Uterus (tissue), 4 donors: Measurements from ENCODE around the gene KIAA1210. TPM values are rescaled to one million over a fixed set of nuclear protein-coding genes. Genes with fewer than 3 reads are reported as not detected.

Experiments used
- DNase-seq, 2 donors: peaks; one replicate each; pipeline ENCODE4 v3.0.0-alpha.2; 2019 to 2020
- H3K27ac ChIP-seq, 2 donors: fragments of 200-600 bp; sonication (generic); 1 replicate in 1 of 2; 2 replicates in 1 of 2; pipeline ENCODE4 v1.5.1; 2016 to 2018
- H3K27me3 ChIP-seq, 2 donors: fragments of 200-600 bp; sonication (generic); one replicate each; pipeline ENCODE4 v1.5.1; 2018 to 2019; ENCODE audit warnings: control low read depth in 1 of 2
- H3K36me3 ChIP-seq, 2 donors: fragments of 200-600 bp; sonication (generic); one replicate each; pipeline ENCODE4 v1.5.1; 2019; ENCODE audit warnings: control low read depth in 1 of 2
- H3K4me1 ChIP-seq, 2 donors: fragments of 200-600 bp; sonication (generic); one replicate each; pipeline ENCODE4 v1.5.1; 2018 to 2019; ENCODE audit warnings: control low read depth in 1 of 2
- H3K4me3 ChIP-seq, 2 donors: fragments of 200-600 bp; sonication (generic); 1 replicate in 1 of 2; 2 replicates in 1 of 2; pipeline ENCODE4 v1.5.1; 2018 to 2019; ENCODE audit warnings: mild to moderate bottlenecking in 1 of 2
- H3K9me3 ChIP-seq, 2 donors: fragments of 200-600 bp; sonication (generic); one replicate each; pipeline ENCODE4 v1.5.1; 2019; ENCODE audit warnings: control low read depth in 1 of 2
- POLR2A ChIP-seq, 2 donors: fragments of 450-650 bp; IDR thresholded peaks; one replicate each; pipeline ENCODE4 v1.6.1; 2016; ENCODE audit warnings: antibody characterized with exemption in 2 of 2, mild to moderate bottlenecking in 1 of 2, moderate library complexity in 1 of 2
- intact Hi-C: fragments of 100-400 bp; cut with DNase I; formaldehyde crosslinking; loops from one replicate; pipeline ENCODE4 v1.15.1; 2023; ENCODE audit warnings: low total_unique reads
- total RNA-seq, 4 donors: library from RNA; depleted of rRNA in 3 of 4; stranded (reverse); fragments of >200 nt in 3 of 4; gene quantifications; one replicate each; pipeline versions ENCODE4 v1.1.0 to v1.2.4, GENCODE V29; 2014 to 2023
- TF ChIP-seq, protein P1 (sequence below), 4 experiments: fragments of 200-600 bp in 2 of 4; fragments of 450-650 bp in 2 of 4; sonication (generic) in 2 of 4; IDR thresholded peaks; one replicate each; pipeline ENCODE4 v1.5.1; 2016 to 2019; ENCODE audit warnings: antibody characterized with exemption in 4 of 4, mild to moderate bottlenecking in 2 of 4, moderate library complexity in 1 of 4
- donor health status: DM: yes; HTN: yes; CAD: no.

The KIAA1210 gene
- total RNA-seq, 4 donors from 2014 or later = 6.7 TPM; not detected in 3

DNA sequence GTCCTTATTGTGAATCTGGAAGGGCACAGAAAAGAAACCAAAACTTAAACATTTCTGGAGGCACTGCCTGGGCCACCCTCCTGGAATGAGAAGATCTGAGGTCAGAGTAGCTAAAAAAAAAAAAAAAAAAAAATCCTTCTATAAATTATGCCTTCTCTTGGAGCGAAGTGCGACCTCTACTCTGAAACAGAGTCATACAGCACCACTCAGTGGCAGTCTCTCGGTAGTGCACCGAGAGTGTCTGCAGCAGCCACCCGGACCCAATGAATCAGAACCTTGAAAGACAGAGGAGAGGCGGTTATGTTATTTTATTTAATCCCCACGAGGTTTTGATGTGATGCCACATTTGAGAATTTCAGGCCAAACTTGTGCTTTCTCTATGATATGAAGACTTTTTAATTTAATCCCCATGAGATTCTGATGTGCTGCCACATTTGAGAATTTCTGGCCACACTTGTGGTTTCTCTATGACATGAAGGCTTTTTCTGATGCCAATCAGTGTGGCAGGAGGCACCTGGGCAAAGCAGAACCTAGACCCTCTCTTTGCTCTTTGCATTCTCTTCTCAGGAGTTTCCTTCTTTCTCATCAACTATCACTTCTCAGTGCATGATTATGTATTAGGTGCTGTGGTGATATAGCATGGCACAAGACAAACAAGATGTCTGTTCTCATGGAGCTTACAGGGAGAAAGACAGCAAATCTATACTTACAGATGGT is 60.4 kb downstream of the KIAA1210 start:
- no peak for TF ChIP-seq POLR2A (IDR thresholded peaks at IDR 0.05)
- TF ChIP-seq, protein P1, sequence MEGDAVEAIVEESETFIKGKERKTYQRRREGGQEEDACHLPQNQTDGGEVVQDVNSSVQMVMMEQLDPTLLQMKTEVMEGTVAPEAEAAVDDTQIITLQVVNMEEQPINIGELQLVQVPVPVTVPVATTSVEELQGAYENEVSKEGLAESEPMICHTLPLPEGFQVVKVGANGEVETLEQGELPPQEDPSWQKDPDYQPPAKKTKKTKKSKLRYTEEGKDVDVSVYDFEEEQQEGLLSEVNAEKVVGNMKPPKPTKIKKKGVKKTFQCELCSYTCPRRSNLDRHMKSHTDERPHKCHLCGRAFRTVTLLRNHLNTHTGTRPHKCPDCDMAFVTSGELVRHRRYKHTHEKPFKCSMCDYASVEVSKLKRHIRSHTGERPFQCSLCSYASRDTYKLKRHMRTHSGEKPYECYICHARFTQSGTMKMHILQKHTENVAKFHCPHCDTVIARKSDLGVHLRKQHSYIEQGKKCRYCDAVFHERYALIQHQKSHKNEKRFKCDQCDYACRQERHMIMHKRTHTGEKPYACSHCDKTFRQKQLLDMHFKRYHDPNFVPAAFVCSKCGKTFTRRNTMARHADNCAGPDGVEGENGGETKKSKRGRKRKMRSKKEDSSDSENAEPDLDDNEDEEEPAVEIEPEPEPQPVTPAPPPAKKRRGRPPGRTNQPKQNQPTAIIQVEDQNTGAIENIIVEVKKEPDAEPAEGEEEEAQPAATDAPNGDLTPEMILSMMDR (IDR thresholded peaks at IDR 0.05) = peak; percentile 47 to 70 (median 54)
- no peaks in the 10 kb centered on the region for H3K9me3 ChIP-seq
- DNase-seq = peak; percentile 55 to 67
- H3K27ac ChIP-seq = no peak overlapping the region
- no peak overlapping the region for H3K4me3 ChIP-seq
- intact Hi-C loops = no loop called here
- H3K36me3 ChIP-seq = no peaks in the 10 kb centered on the region
- H3K4me1 ChIP-seq = no peaks in the 10 kb centered on the region
- H3K27me3 ChIP-seq = no peaks in the 10 kb centered on the region

DNA sequence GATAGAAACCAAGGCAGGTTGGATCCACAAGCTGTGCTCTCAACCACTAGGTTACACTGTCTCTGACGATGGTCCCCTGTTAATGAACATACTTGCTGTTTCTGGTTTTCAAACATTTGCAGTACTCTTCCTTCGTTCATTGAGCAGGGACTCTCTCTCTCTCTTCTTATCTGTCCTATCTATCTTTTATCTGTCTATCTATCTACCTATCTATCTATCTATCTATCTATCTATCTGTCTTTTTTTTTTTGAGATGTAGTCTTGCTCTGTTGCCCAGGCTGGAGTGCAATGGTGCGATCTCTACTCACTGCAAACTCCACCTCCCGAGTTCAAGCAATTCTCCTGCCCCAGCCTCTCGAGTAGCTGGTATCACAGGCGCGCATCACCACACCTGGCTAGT is 64.2 kb downstream of the KIAA1210 start:
- no peak overlapping the region for H3K4me3 ChIP-seq
- no peak for DNase-seq
- no peak overlapping the region for H3K27ac ChIP-seq
- no peaks in the 10 kb centered on the region for H3K36me3 ChIP-seq
- H3K4me1 ChIP-seq = no peaks in the 10 kb centered on the region
- H3K27me3 ChIP-seq = no peaks in the 10 kb centered on the region
- intact Hi-C loops = no loop called here
- TF ChIP-seq, protein P1 (IDR thresholded peaks at IDR 0.05) = no peak
- no peak for TF ChIP-seq POLR2A (IDR thresholded peaks at IDR 0.05)
- no peaks in the 10 kb centered on the region for H3K9me3 ChIP-seq

DNA sequence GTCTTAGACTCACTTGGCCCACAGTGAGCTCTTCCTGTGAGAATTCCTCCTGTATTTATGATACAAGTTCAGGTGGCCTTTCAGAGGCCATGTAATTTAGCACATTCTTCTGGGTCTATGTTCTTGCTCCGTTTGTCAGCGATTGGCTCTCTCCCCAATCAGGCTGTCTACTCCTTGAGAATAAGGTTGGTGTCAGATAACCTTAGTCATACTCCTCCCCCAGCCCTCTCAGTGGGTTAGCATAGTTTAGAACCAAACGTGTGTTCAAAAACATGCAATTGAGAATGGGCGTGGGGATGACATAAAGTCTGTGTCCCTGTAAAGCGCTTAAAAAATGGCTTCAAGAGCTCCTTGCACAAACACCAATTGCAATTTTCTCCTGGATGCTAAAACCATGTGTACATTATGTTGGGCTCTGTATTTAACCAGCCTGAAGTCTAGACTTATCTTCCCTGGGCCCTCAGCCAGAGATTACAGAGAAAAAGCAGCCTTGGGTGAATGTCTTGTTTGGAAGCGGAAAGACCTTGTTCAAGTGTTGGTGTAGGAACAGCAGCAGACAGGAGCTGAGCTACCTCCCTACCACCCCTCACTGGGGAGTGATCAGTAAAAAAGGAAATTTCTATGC is 64.8 kb downstream of the KIAA1210 start:
- H3K27me3 ChIP-seq = no peaks in the 10 kb centered on the region
- H3K4me1 ChIP-seq = no peaks in the 10 kb centered on the region
- TF ChIP-seq, protein P1 (IDR thresholded peaks at IDR 0.05) = no peak
- H3K4me3 ChIP-seq = no peak overlapping the region
- no peaks in the 10 kb centered on the region for H3K36me3 ChIP-seq
- H3K27ac ChIP-seq = no peak overlapping the region
- H3K9me3 ChIP-seq = no peaks in the 10 kb centered on the region
- intact Hi-C loops = no loop called here
- no peak for DNase-seq

DNA sequence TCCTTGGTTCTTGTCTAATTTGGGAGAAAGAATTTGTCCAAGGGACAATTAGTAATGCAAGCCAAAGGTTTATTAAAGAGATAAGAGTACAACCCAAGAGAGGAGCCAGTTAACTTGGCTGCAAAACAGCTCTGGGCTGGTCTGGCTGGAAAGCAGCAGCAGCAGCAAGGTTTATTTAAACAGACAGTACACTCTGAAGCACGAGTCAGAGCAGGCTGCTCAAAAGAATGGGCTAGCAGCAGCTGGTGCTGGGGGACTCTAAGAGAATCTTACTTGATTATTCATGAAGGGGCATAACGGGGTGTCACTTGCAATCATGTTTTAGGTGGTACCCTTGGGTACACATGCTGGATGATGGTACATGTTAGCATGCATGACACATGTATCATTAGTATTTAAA is 71.9 kb downstream of the KIAA1210 start:
- H3K27me3 ChIP-seq = no peaks in the 10 kb centered on the region
- intact Hi-C loops = no loop called here
- H3K36me3 ChIP-seq = no peaks in the 10 kb centered on the region
- no peaks in the 10 kb centered on the region for H3K9me3 ChIP-seq
- no peaks in the 10 kb centered on the region for H3K4me1 ChIP-seq
- no peak for DNase-seq
- H3K4me3 ChIP-seq = no peak overlapping the region
- H3K27ac ChIP-seq = no peak overlapping the region
- TF ChIP-seq POLR2A (IDR thresholded peaks at IDR 0.05) = no peak
- TF ChIP-seq, protein P1 (IDR thresholded peaks at IDR 0.05) = no peak

DNA sequence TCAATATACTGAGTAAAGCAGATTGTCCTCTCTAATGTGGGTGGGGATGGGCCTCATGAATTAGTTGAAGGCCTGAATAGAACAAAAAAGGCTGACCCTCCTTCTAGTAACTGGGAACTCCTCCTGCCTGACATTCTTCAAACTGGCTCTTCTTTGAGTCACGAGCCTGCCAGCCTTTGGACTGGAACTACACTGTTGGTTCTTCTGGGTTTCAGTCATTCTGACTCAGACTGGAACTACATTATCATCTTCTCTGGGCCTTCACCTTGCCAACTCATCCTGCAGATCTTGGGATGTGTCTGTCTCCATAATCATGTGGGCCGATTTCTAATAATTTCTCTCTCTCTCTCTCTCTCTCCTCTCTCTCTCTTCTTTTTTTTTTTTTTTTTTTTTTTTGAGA is 81.7 kb downstream of the KIAA1210 start:
- Histone ChIP-seq H3K9me3 (no peaks in the 10 kb centered on the region), H3K36me3 (no peaks in the 10 kb centered on the region), H3K4me1 (no peaks in the 10 kb centered on the region), H3K27ac (no peak overlapping the region), H3K27me3 (no peaks in the 10 kb centered on the region), H3K4me3 (no peak overlapping the region)
- intact Hi-C loops = no loop called here
- no peak for DNase-seq
- no peak for TF ChIP-seq POLR2A (IDR thresholded peaks at IDR 0.05)
- TF ChIP-seq, protein P1 (IDR thresholded peaks at IDR 0.05) = no peak
